HG03025 (cell line): ENCODE measurements around the gene HTT.
A peak's percentile ranks its signal among the peaks of the same experiment; 100 is the strongest.
"Not testable (repeated sequence)": the region's sequence is repeated elsewhere in the genome, so short reads cannot be mapped to it uniquely, and the experiment has no call there.

Experiments
- ATAC-seq: cut with Tn5 transposase; IDR thresholded peaks from one replicate; pipeline ENCODE4 v1.9.1; 2021; ENCODE audit warnings: mild to moderate bottlenecking, moderate library complexity; ENCODE audit not compliant: unreplicated experiment, low FRiP score

The HTT gene

DNA sequence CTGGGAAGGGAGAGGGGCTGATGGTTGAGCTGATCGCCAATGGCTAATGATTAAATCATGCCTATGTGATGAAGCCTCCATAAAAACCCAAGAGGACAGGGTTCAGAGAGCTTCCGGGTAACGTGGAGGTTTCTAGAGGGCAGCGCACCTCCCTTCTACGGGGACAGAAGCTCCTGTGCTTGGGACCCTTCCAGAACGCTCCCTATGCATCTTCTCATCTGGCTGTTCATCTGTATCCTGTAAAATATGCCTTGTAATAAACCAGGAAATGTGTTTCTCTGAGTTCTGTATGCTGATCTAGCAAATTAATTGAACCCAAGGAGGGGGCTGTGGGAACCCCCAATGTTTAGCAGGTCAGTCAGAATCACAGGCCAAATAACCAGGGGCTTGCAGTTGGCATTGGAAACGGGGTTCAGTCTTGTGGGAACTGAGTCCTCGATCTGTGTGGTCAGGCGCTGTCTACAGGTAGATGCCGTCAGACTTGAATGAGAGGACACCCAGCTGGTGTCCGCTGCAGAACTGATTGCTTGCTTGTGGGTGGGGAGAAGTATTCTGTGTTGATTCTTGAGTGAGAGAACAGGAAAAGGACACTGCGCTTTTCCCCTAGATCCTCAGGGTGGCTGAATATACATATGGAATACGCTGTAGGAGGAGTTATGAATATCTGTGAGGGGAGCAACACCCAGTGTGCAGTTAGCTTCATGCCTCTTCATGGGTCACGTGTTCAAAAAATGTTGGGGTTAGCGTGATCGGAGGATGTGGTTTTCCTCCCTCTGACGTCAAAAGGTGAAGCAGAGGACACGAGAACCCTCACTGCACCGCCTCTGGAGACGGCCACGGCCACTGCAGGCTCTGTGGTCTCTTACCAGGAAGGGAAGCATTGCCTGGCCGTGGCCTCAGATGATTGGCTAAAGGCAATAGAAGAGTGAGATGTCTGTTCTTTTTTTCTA, 29.3 kb upstream of the HTT start:
- no peak for ATAC-seq

GRCh38 chr4:3046162-3046561, 28.3 kb upstream of the HTT start:
- no peak for ATAC-seq

GRCh38 chr4:3046623-3047022, 27.9 kb upstream of the HTT start:
- ATAC-seq = no peak

DNA sequence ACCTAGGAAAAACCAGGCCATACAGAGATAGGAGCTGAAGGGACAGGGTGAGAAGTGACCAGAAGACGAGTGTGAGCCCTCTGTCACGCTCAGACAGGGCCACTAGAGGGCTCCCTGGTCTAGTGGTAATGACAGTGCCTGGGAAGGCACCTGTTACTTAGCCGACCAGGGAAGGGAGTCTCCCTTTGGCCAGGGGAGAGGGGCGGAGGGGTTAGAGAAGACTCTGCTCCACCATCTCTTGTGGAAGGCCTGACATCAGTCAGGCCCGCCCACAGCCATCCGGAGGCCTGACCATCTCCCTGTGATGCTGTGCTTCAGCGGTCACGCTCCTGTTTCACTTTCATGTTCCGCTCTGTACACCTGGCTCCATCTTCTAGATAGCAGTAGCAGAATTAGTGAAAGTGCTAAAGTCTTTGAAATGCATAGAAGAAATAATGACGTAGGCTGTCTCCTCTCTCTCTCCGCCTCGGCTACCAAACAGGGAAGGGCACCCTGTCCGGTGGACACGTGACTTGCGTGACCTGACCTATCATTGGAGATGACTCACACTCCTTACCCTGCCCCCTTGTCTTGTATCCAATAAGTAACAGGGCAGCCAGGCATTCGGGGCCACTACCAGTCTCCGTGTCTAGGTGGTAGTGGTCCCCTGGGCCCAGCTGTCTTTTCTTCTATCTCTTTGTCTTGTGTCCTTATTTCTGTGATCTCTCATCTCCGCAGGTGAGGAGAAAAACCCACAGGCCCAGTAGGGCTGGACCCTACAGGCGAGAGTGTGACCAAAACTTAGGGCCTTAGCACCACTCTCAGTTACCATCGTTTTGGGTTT, 26.8 kb upstream of the HTT start:
- ATAC-seq = peak; percentile 88

DNA sequence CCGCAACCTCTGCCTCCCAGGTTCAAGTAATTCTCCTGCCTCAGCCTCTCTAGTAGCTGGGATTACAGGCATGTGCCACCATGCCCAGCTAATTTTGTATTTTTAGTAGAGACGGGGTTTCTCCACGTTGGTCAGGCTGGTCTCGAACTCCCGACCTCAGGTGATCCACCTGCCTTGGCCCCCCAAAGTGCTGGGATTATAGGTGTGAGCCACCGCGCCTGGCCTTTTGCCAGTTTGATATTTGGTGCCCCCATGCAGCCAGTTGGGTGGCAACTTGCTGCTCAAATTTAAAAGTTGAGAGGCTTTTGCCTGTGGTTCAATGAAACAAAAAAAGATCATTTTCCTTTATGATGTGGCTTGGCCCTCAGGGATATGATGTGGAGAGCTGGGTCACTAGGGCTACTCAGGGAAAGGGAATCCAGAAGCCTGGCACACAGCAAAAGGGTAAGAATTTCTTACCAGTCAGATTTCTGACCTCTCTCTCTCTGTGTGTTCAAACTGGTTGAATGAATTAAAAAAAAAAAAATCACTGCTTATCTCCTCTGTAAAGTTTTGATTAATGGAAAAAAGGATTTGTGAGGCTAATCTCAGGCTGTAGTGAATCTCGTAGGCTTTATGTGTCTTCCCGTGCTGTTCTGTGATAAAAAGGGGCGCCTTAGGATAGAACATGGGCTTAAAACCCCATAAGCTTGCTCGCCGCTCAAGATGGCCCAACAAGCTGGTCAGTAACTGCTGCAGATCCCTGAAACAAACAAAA, 23.2 kb upstream of the HTT start:
- not testable (repeated sequence) for ATAC-seq

GRCh38 chr4:3054169-3054759, 20.2 kb upstream of the HTT start:
- no peak for ATAC-seq

- ATAC-seq = no peak
Observed at GRCh38 chr4:3059943-3060342, 14.5 kb upstream of the HTT start.

DNA sequence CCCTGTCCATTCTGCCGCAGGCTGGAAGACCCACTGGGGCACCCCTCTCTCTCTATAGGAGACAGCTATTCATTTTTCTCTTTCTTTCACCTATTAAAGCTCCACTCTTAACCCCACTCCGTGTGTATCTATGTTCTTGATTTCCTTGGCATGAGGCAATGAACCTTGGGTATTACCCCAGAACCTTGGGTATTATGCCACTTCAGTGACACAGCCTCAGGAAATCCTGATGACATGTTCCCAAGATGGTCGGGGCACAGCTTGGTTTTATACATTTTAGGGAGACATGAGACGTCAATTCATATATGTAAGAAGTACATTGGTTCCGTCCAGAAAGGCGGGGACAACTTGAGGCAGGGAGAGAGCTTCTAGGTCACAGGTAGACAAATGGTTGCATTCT, 13.5 kb upstream of the HTT start:
- no peak for ATAC-seq

DNA sequence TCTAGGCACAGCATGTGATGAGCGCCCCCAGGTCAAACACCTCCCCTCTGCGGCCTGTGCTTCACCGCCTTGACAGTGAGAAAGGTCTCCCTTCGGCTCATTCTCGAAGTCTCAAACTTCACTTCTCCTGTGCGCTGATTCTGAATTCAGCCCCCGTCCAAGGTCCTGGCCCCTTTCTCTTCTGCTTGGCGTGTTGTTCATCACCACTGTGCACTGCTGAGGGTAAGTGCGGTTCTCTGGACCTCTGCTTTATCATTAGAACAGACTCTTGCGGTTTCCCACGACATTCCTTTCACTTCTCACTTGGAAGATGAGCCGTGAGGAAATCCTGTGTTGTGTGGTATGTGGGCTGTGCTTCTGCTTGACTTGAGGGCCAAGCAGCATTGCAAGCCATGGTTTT, 12.0 kb upstream of the HTT start:
- no peak for ATAC-seq

DNA sequence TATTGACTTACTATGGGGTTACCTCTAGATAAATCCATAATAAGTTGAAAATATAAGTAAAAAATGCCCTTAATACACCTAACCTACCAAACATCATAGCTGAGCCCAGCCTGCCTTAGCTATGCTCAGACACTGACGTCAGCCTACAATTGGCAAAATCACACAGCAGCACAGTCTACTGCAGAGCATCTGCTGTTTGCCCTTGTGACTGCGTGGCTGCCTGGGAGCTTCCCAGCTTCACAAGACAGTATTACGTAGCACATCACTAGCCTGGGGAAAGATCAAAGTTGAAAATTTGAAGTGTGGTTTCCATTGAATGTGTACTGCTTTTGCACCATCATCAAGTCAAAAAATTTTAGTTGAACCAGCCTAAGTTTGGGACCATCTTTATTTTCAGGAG, 8.9 kb upstream of the HTT start:
- ATAC-seq = no peak

- no peak for ATAC-seq
Observed at GRCh38 chr4:3066836-3067400, 7.6 kb upstream of the HTT start.

- no peak for ATAC-seq
Observed at GRCh38 chr4:3067473-3068001, 6.9 kb upstream of the HTT start.

- no peak for ATAC-seq
Observed at GRCh38 chr4:3069661-3070199, 4.8 kb upstream of the HTT start.

- ATAC-seq = no peak
Observed at GRCh38 chr4:3070709-3071500, 3.6 kb upstream of the HTT start.

- ATAC-seq = no peak
Observed at GRCh38 chr4:3071811-3072210, 2.7 kb upstream of the HTT start.

GRCh38 chr4:3073158-3074077, 1.1 kb upstream of the HTT start:
- no peak for ATAC-seq

DNA sequence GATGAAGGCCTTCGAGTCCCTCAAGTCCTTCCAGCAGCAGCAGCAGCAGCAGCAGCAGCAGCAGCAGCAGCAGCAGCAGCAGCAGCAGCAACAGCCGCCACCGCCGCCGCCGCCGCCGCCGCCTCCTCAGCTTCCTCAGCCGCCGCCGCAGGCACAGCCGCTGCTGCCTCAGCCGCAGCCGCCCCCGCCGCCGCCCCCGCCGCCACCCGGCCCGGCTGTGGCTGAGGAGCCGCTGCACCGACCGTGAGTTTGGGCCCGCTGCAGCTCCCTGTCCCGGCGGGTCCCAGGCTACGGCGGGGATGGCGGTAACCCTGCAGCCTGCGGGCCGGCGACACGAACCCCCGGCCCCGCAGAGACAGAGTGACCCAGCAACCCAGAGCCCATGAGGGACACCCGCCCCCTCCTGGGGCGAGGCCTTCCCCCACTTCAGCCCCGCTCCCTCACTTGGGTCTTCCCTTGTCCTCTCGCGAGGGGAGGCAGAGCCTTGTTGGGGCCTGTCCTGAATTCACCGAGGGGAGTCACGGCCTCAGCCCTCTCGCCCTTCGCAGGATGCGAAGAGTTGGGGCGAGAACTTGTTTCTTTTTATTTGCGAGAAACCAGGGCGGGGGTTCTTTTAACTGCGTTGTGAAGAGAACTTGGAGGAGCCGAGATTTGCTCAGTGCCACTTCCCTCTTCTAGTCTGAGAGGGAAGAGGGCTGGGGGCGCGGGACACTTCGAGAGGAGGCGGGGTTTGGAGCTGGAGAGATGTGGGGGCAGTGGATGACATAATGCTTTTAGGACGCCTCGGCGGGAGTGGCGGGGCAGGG, 568 bp downstream of the HTT start:
- peak; percentile 3 for ATAC-seq
